ENCODE data around the gene MEIS3.

DNA sequence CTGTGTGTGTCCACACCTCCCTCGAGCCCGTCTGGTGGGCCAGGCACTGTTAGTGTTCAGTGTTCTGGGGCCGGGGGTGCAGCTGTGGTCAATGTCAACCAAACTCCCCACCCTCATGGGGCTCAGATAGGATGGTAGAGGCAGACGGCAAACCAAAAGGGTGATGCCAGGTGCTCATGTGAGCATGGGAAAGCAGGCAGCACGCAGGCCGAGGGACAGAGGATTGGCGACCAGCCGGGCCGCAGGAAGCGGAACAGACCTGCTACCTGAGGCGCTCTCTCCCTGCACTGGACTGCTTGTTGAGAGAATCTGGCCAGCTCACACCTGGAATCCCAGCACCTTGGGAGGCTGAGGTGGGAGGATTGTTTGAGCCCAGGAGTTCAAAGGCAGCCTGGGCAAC lies 41.1 kb downstream of the MEIS3 start:
- TF ChIP-seq, protein P1, sequence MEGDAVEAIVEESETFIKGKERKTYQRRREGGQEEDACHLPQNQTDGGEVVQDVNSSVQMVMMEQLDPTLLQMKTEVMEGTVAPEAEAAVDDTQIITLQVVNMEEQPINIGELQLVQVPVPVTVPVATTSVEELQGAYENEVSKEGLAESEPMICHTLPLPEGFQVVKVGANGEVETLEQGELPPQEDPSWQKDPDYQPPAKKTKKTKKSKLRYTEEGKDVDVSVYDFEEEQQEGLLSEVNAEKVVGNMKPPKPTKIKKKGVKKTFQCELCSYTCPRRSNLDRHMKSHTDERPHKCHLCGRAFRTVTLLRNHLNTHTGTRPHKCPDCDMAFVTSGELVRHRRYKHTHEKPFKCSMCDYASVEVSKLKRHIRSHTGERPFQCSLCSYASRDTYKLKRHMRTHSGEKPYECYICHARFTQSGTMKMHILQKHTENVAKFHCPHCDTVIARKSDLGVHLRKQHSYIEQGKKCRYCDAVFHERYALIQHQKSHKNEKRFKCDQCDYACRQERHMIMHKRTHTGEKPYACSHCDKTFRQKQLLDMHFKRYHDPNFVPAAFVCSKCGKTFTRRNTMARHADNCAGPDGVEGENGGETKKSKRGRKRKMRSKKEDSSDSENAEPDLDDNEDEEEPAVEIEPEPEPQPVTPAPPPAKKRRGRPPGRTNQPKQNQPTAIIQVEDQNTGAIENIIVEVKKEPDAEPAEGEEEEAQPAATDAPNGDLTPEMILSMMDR (conservative IDR thresholded peaks at IDR 0.05), result no peak
- no peak for TF ChIP-seq ZFX (IDR thresholded peaks at IDR 0.05)

All from C4-2B (cell line).